Neutrophil (primary cell): ENCODE data around the gene B3GALT4.

Source experiments
- H3K27ac ChIP-seq: fragments of 200-600 bp; sonication (generic); 2 replicates; pipeline ENCODE4 v1.5.1; 2016; ENCODE audit warnings: mild to moderate bottlenecking, moderate library complexity
- H3K27me3 ChIP-seq: fragments of 200-600 bp; sonication (generic); 2 replicates; pipeline ENCODE4 v1.6.0; 2016; ENCODE audit warnings: mild to moderate bottlenecking
- H3K36me3 ChIP-seq: fragments of 200-600 bp; sonication (generic); 2 replicates; pipeline ENCODE4 v1.5.1; 2017
- H3K4me1 ChIP-seq, 2 experiments: fragments of 200-600 bp in 1 of 2; sonication (generic) in 1 of 2; 1 replicate in 1 of 2; 2 replicates in 1 of 2; pipeline versions ENCODE4 v1.5.1 to v1.6.1; 2013 to 2016; ENCODE audit warnings: low read depth in 1 of 2, low read length in 1 of 2, mild to moderate bottlenecking in 1 of 2, moderate library complexity in 1 of 2; ENCODE audit not compliant: control insufficient read depth in 1 of 2, insufficient read depth in 1 of 2
- H3K4me3 ChIP-seq, 2 experiments: fragments of 200-600 bp in 1 of 2; sonication (generic) in 1 of 2; 1 replicate in 1 of 2; 2 replicates in 1 of 2; pipeline ENCODE4 v1.5.1; 2013 to 2016; ENCODE audit warnings: low read depth in 1 of 2, low read length in 1 of 2, mild to moderate bottlenecking in 1 of 2, moderate library complexity in 1 of 2
- H3K9me3 ChIP-seq: fragments of 200-600 bp; sonication (generic); 2 replicates; pipeline ENCODE4 v1.5.1; 2016
- TF ChIP-seq, protein P1 (sequence below): fragments of 200-600 bp; sonication (generic); IDR thresholded peaks from 2 replicates; pipeline ENCODE4 v1.5.1; 2016; ENCODE audit warnings: antibody characterized with exemption

The B3GALT4 gene

DNA sequence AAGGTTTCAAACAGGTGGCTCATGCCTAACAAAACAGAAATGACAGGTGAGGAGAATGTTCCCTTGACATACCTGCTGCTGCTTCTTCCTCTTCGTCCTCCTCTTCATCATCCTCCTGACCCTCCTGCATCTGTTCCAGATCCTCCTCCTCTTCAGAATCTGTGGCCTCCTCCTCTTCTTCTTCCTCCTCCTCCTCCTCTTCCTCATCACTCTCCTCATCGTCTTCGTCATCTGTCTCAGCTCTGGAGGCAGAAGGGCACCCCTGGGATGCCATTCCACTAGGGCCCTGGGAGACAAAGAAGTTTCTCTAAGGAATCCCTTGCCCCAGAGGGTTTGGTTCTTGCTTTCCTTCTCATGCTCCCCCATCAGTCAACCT, 43.0 kb downstream of the B3GALT4 start:
- Histone ChIP-seq H3K4me1 (peaks cover 85% of the 10 kb centered on the region in 2 experiments), H3K4me3 (no peak overlapping the region)
- TF ChIP-seq, protein P1, sequence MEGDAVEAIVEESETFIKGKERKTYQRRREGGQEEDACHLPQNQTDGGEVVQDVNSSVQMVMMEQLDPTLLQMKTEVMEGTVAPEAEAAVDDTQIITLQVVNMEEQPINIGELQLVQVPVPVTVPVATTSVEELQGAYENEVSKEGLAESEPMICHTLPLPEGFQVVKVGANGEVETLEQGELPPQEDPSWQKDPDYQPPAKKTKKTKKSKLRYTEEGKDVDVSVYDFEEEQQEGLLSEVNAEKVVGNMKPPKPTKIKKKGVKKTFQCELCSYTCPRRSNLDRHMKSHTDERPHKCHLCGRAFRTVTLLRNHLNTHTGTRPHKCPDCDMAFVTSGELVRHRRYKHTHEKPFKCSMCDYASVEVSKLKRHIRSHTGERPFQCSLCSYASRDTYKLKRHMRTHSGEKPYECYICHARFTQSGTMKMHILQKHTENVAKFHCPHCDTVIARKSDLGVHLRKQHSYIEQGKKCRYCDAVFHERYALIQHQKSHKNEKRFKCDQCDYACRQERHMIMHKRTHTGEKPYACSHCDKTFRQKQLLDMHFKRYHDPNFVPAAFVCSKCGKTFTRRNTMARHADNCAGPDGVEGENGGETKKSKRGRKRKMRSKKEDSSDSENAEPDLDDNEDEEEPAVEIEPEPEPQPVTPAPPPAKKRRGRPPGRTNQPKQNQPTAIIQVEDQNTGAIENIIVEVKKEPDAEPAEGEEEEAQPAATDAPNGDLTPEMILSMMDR: no peak

DNA sequence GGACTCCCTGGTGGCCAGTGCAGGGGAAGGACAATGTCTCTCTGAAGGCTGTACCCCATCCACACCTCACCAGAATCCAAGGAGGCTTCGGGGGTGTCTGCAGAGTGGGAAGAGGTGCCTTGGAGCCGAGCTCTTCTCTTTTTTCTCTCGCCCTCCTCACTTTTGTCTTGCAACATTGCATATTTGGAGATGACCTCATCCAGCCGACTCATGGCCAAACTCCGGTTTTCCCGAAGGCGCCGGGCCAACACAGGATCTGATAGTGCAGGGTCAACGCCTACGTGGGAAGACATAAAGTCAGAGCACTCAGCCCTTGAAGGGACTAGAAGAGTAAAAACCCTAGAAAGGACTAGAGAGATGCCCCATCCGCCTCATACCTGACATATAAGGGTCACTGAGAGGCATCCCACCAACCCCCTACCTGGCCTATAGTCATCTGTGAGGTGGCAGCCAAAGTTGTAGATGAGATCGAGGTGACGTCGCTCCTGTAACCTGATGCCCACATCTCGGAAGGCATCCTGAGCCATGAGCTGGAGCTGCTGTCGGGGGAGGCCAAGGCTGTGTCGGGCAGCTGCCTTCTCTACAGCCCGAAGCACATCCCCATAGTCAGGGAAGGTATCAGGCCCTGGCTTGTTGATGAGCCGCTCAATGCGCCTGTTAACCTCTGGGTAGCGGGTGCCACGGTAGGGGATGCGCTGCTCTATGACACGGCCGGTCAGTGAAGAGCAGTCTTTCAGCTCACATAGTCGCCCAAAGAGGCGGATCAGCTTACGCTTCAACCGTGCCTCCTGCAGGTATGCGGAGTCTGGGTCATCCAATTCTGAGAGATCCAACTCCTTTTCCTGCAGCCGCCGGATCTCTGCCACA, 43.6 kb downstream of the B3GALT4 start:
- TF ChIP-seq, protein P1: no peak
- Histone ChIP-seq H3K27me3 (no peaks in the 10 kb centered on the region), H3K4me3 (no peak overlapping the region), H3K4me1 (peaks cover 79% of the 10 kb centered on the region in 2 experiments), H3K36me3 (peaks cover 32% of the 10 kb centered on the region), H3K27ac (peak overlapping the region; percentile 90), H3K9me3 (no peaks in the 10 kb centered on the region)

More for the DNA sequence above, 43.0 kb downstream of the B3GALT4 start:
- H3K27me3 ChIP-seq: no peaks in the 10 kb centered on the region
- H3K9me3 ChIP-seq: no peaks in the 10 kb centered on the region
- peaks cover 32% of the 10 kb centered on the region for H3K36me3 ChIP-seq
- no peak overlapping the region for H3K27ac ChIP-seq

DNA sequence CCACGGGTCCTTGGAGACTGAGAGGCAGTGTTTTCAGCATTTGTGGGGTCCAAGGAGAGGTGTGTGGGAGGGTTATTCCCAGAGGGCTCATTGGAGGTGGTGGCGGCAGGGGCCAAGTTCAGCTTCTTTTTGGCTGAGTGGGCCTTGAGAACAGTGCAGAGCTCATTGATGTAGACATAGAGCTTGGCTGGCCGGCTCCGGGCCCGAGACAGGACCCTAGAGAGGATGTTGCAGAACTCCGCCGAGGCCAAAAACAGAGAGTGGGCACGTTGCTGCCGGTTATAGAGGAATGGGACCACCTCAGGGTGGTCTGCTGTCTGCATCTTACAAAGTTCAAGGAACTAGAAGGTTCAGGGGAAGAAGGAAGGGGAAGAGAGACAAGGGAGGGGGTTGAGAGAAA, 44.3 kb downstream of the B3GALT4 start:
- H3K4me3 ChIP-seq: peak overlapping the region; percentile 80 to 86
- peaks cover 72% of the 10 kb centered on the region in 2 experiments for H3K4me1 ChIP-seq
- H3K9me3 ChIP-seq: no peaks in the 10 kb centered on the region
- H3K27me3 ChIP-seq: no peaks in the 10 kb centered on the region
- TF ChIP-seq, protein P1: no peak
- H3K36me3 ChIP-seq: peaks cover 32% of the 10 kb centered on the region
- H3K27ac ChIP-seq: peak overlapping the region; percentile 90

DNA sequence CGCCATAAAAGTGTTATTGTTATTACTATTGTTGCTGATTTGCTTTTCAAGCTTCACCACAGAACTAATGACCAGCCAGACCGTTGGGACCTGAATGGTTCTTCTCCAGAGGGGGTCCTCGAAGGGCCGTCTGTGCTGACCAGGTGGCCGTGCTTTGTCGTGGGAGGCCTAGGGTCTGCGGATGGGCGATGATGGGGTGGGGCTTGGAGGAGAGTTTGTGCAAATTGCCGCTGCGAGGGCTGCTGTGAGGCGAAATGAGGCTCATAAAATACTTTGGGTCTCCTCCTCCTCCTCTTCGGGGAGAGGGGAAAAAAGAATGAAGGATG, 46.7 kb downstream of the B3GALT4 start:
- Histone ChIP-seq H3K27me3 (no peaks in the 10 kb centered on the region), H3K9me3 (no peaks in the 10 kb centered on the region), H3K4me1 (peaks cover 53 to 56% of the 10 kb centered on the region in 2 experiments), H3K4me3 (peak overlapping the region; percentile 80 to 86), H3K36me3 (peaks cover 26% of the 10 kb centered on the region), H3K27ac (peak overlapping the region; percentile 90)
- TF ChIP-seq, protein P1: no peak

DNA sequence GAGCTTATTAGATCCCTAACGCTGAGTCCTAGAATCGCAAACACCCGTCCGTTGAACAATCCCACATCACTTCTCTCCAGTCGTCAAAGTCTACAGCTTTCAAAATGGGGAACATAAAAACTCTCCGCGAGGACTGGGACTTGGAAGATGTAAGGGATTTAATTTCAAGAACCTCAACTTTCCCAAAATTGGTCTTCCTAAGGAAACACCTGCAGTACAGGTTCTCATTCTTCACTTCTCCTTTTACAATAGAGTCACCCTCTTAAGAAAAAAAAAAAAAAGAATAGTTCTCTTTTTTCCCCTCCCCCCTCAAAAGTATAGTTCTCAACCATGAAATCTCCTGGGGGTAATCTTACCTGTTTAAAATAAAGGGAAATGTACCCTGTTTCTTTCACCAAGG, 47.2 kb downstream of the B3GALT4 start:
- Histone ChIP-seq H3K9me3 (no peaks in the 10 kb centered on the region), H3K4me3 (peak overlapping the region; percentile 80 to 86), H3K4me1 (peaks cover 47 to 50% of the 10 kb centered on the region in 2 experiments), H3K27ac (peak overlapping the region; percentile 90), H3K36me3 (peaks cover 21% of the 10 kb centered on the region), H3K27me3 (no peaks in the 10 kb centered on the region)
- TF ChIP-seq, protein P1: no peak
